ENCODE data around the gene ZSWIM5. TPM values are rescaled to one million over a fixed set of nuclear protein-coding genes. Genes with fewer than 3 reads are reported as not detected.

The ZSWIM5 gene
- total RNA-seq, 4 donors from 2014 or later, result 0.53 to 1.3 (median 0.81) TPM

DNA sequence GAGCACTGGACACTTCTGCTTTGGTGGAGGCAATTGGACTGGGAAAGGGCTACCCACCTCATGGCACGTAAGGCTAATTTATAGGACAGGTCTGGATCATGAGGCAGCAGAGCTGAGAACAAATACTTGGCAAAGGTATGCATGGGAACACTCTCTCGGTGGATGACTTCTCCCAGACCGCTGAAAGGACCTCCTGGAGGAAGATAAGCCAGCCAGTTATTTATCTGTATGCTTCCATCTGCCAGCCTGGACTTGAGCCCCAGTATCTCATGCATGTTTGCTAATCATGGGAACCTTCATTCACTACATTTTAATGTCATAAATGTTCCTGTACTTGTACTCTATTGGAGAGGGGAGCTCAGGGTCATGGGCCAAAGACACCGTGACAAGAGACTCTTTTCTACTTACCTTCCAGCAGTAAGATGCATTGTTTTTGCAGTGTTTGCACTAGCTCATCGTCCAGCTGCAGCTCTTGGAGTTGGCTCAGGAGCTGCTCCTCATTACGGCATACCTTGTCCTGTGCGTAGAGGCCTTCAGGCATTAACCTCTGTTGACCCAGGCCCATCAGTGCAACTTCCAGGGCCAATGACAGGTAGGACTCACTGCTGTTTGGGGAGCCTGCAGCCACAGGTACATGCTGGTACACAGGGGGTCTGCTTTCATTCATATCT lies 170.6 kb downstream of the ZSWIM5 start:
- Histone ChIP-seq H3K9me3 (no peaks in the 10 kb centered on the region), H3K27me3 (no peaks in the 10 kb centered on the region), H3K4me1 (no peaks in the 10 kb centered on the region), H3K4me3 (no peak overlapping the region), H3K27ac (no peak overlapping the region), H3K36me3 (no peaks in the 10 kb centered on the region)
- no peak for DNase-seq
- TF ChIP-seq, protein P1, sequence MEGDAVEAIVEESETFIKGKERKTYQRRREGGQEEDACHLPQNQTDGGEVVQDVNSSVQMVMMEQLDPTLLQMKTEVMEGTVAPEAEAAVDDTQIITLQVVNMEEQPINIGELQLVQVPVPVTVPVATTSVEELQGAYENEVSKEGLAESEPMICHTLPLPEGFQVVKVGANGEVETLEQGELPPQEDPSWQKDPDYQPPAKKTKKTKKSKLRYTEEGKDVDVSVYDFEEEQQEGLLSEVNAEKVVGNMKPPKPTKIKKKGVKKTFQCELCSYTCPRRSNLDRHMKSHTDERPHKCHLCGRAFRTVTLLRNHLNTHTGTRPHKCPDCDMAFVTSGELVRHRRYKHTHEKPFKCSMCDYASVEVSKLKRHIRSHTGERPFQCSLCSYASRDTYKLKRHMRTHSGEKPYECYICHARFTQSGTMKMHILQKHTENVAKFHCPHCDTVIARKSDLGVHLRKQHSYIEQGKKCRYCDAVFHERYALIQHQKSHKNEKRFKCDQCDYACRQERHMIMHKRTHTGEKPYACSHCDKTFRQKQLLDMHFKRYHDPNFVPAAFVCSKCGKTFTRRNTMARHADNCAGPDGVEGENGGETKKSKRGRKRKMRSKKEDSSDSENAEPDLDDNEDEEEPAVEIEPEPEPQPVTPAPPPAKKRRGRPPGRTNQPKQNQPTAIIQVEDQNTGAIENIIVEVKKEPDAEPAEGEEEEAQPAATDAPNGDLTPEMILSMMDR (IDR thresholded peaks at IDR 0.05 in 4 of 5, conservative IDR thresholded peaks at IDR 0.05 in 1 of 5), result no peak
- TF ChIP-seq POLR2A (IDR thresholded peaks at IDR 0.05), result no peak
- intact Hi-C loops (cut with DNase I; ENCODE audit: low total_unique reads) (no loop called here), in situ Hi-C loops (cut with MboI; ENCODE audit: low sequenced_read_pairs in 4 of 4) (no loop called here)
- ATAC-seq, result no peak

DNA sequence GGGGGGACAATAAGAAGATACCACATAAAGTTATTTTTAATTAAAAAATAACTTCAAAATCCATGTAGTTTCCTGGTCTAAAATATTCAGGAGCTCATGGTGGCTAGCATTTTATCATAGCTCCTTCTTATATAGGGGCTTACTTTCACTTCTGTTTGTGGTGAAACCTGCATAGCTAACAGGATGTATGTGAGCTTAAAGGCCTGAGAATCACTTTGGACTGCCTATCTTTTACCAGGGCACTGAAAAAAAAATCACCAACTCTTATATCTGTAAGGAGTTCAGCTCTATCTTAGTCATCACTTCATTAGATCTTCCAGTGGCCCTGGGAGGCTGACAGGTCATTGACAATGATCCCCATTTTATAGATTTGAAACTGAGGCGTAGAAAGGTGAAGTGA lies 173.0 kb downstream of the ZSWIM5 start:
- intact Hi-C loops (cut with DNase I; ENCODE audit: low total_unique reads), result no loop called here
- ATAC-seq, result no peak

DNA sequence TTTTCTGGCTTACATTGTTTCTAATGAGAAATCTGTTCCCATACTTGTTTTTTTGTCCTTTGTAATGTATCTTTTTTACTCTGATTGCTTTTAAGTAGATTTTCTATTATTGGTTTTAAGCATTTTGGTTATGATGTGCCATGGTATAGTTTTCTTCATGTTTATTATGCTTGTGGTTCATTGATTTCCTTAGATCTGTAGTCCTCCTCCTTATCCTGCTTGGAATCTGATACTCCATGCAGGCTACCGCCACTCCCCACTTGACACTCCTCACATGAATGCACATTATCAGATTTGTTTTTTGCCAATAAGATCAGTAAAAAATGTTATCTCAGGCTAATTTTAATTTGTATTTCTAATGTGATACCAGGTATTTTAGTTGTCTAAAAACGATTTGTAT lies 173.6 kb downstream of the ZSWIM5 start:
- ATAC-seq, result no peak
- Histone ChIP-seq H3K27ac (no peak overlapping the region), H3K36me3 (no peaks in the 10 kb centered on the region), H3K4me3 (no peak overlapping the region), H3K9me3 (no peaks in the 10 kb centered on the region), H3K4me1 (no peaks in the 10 kb centered on the region), H3K27me3 (no peaks in the 10 kb centered on the region)
- TF ChIP-seq POLR2A (IDR thresholded peaks at IDR 0.05), result no peak
- TF ChIP-seq, protein P1 (IDR thresholded peaks at IDR 0.05 in 4 of 5, conservative IDR thresholded peaks at IDR 0.05 in 1 of 5), result no peak
- in situ Hi-C loops (cut with MboI; ENCODE audit: low sequenced_read_pairs in 4 of 4) (no loop called here), intact Hi-C loops (cut with DNase I; ENCODE audit: low total_unique reads) (no loop called here)
- no peak for DNase-seq

More for the DNA sequence above, 173.0 kb downstream of the ZSWIM5 start:
- Histone ChIP-seq H3K27me3 (no peaks in the 10 kb centered on the region), H3K36me3 (no peaks in the 10 kb centered on the region), H3K4me1 (no peaks in the 10 kb centered on the region), H3K4me3 (no peak overlapping the region), H3K27ac (no peak overlapping the region), H3K9me3 (no peaks in the 10 kb centered on the region)
- no peak for DNase-seq
- in situ Hi-C loops (cut with MboI; ENCODE audit: low sequenced_read_pairs in 4 of 4), result no loop called here
- TF ChIP-seq POLR2A (IDR thresholded peaks at IDR 0.05), result no peak
- TF ChIP-seq, protein P1 (IDR thresholded peaks at IDR 0.05 in 4 of 5, conservative IDR thresholded peaks at IDR 0.05 in 1 of 5), result no peak

DNA sequence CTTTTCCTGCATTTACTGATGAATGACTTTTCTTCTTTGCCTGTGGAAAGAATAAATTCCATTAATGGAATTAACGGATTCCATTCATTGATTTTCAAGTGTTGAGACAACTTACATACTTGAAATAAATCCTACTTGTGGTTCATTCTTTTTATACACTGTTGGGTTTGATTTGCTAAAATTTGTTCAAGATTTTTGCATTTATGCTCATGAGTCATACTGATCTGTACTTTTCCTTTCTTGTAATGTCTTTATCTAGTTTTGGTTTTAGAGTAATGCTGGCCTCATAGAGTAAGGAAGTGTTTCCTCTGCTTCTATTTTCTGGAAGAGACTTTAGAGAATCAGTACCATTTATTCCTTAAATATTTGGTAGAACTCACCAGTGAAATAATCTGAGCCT lies 180.0 kb downstream of the ZSWIM5 start:
- no peaks in the 10 kb centered on the region for H3K27me3 ChIP-seq
- no peaks in the 10 kb centered on the region for H3K9me3 ChIP-seq
- no peaks in the 10 kb centered on the region for H3K4me1 ChIP-seq
- H3K36me3 ChIP-seq, result no peaks in the 10 kb centered on the region
- TF ChIP-seq, protein P1 (IDR thresholded peaks at IDR 0.05 in 4 of 5, conservative IDR thresholded peaks at IDR 0.05 in 1 of 5), result no peak
- no peak for TF ChIP-seq POLR2A (IDR thresholded peaks at IDR 0.05)
- intact Hi-C loops (cut with DNase I; ENCODE audit: low total_unique reads), result no loop called here
- ATAC-seq (no peak), DNase-seq (no peak)
- no peak overlapping the region for H3K4me3 ChIP-seq
- no peak overlapping the region for H3K27ac ChIP-seq
- in situ Hi-C loops (cut with MboI; ENCODE audit: low sequenced_read_pairs in 4 of 4), result no loop called here

DNA sequence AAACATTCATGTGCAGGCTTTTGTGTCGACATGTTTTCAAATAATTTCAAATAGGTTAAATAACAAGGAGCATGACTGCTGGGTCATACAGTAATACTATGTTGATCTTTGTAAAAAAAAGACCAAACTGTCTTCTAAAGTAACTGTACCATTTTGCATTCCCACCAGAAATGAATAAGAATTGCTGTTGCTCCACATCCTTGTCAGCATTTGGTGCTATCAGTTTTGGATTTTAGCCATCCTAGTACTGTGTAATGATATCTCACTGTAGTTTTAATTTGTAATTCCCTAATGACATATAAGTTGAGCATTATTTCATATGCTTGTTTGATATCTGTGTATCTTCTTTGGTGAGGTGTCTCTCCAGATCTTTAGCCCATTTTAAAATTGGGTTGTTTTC lies 182.7 kb downstream of the ZSWIM5 start:
- Histone ChIP-seq H3K36me3 (no peaks in the 10 kb centered on the region), H3K27ac (no peak overlapping the region), H3K4me1 (no peaks in the 10 kb centered on the region), H3K4me3 (no peak overlapping the region), H3K9me3 (no peaks in the 10 kb centered on the region), H3K27me3 (no peaks in the 10 kb centered on the region)
- in situ Hi-C loops (cut with MboI; ENCODE audit: low sequenced_read_pairs in 4 of 4), result loop anchor here in 2 of 4 donors (25.0 kb wide), 2 partner anchors 464 to 539 kb away; partner anchors contain the start of genes AKR1A1 (in 1 of the 2) and TESK2 (in 1 of the 2)
- ATAC-seq, result no peak
- intact Hi-C loops (cut with DNase I; ENCODE audit: low total_unique reads), result no loop called here
- no peak for TF ChIP-seq POLR2A (IDR thresholded peaks at IDR 0.05)
- TF ChIP-seq, protein P1 (IDR thresholded peaks at IDR 0.05 in 4 of 5, conservative IDR thresholded peaks at IDR 0.05 in 1 of 5), result no peak
- no peak for DNase-seq

All from gastrocnemius medialis (tissue), 4 donors.